HuH-7 (cell line): ENCODE measurements around the gene GABRG3.
"Not testable (repeated sequence)": the region's sequence is repeated elsewhere in the genome, so short reads cannot be mapped to it uniquely, and the experiment has no call there.

Source experiments
- DNase-seq: peaks from one replicate; pipeline ENCODE4 v3.0.0; 2011; ENCODE audit warnings: low spot score

The GABRG3 gene

GRCh38 chr15:27341780-27342343 is 370.9 kb downstream of the GABRG3 start:
- no peak for DNase-seq

GRCh38 chr15:27342991-27343390 is 372.0 kb downstream of the GABRG3 start:
- DNase-seq = no peak

DNA sequence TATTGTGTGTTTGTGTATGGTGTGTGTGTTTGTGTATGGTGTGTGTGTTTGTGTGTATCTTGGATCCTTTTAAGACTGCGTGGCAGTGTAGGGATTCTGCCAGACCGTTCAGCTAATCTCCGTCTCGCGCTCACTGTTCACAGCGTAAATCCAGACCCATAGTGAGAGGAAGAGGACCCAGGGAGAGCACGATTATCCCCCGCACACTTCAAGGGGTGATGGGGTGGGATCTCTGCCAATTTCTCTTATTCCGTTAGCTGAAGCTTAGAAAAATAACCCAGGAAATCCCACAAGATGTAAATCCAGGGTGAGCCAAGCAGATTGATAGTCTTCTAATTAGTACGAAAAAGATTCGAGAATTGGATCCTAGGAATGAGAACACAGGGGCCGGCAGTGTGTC is 381.2 kb downstream of the GABRG3 start:
- DNase-seq = no peak

- no peak for DNase-seq
Observed at GRCh38 chr15:27353856-27354255, 382.9 kb downstream of the GABRG3 start.

- DNase-seq = no peak
Observed at GRCh38 chr15:27358751-27359434, 387.9 kb downstream of the GABRG3 start.

- DNase-seq = no peak
Observed at GRCh38 chr15:27359586-27359985, 388.6 kb downstream of the GABRG3 start.

- DNase-seq = no peak
Observed at GRCh38 chr15:27360316-27360715, 389.3 kb downstream of the GABRG3 start.

DNA sequence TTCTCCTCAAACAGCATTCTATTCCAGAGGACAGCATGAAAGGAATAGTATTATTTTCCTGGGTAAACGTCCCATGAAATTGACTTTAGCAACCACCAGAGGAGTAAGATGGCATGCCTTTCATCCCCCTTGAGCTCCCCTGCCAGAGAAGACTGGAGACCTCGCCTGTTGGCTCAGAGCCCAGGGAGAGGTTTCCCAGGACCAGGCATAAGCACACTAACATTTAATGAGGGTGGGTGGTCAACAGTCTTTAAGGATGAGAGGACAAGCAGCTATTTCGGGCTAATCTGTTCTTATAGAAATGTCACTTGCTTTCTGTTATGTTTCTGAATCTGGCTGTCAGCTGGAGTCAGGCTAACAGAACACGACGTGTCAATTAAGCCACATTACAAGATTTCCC is 390.5 kb downstream of the GABRG3 start:
- DNase-seq = no peak

DNA sequence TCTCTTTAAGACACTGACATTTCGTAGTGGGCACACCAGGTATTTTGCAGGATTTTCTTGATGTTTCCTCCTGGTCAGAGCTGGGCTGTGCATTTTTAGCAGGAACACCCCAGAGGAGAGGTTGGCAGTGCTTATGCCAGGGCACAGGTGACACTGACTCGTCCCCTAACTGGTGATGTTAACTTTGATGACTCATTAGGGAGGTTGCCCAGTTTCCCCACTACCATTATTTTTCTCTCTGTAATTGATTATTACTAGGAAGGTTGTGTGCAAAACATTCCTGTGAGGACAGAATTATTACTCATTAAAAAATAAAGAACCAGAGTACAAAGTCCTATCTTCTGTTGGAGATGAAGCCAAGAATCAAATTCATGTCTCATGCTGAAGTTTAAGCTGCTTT is 394.5 kb downstream of the GABRG3 start:
- DNase-seq = no peak

GRCh38 chr15:27377391-27377790 is 406.4 kb downstream of the GABRG3 start:
- DNase-seq = not testable (repeated sequence)

DNA sequence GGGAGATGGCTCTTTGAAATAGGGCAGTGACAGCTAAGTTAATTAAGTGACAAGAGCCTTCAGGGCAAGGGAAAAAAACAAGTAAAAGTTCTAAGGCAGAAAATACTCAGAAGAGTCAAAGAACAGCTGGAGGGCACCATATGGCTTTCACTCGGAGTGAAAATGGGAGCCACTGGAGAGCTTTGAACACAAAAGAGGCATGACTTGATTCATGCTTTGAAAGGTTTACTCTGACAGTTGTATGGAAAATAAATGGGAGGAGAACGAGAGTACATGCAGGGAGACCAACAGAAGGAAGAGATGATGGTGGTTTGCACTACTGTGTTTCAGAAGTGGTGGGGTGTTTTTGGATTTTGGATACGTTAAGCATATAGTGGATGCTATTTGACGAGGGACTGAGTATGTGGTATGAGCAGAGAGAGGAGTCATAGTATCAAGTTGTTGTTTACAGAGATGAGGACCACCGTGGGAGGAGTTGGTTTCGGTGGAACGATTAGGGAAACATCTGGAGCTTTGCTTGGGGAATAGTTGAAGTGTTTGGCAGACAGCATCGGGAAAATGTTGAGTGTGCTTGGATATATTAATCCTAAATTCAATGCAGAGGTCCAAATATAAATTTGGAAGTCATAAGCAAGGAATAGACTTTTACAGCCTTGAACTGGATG is 411.5 kb downstream of the GABRG3 start:
- no peak for DNase-seq

- no peak for DNase-seq
Observed at GRCh38 chr15:27383726-27384125, 412.7 kb downstream of the GABRG3 start.

GRCh38 chr15:27392163-27392562 is 421.2 kb downstream of the GABRG3 start:
- no peak for DNase-seq

- no peak for DNase-seq
Observed at GRCh38 chr15:27396521-27396920, 425.5 kb downstream of the GABRG3 start.

GRCh38 chr15:27396996-27397395 is 426.0 kb downstream of the GABRG3 start:
- DNase-seq = no peak

DNA sequence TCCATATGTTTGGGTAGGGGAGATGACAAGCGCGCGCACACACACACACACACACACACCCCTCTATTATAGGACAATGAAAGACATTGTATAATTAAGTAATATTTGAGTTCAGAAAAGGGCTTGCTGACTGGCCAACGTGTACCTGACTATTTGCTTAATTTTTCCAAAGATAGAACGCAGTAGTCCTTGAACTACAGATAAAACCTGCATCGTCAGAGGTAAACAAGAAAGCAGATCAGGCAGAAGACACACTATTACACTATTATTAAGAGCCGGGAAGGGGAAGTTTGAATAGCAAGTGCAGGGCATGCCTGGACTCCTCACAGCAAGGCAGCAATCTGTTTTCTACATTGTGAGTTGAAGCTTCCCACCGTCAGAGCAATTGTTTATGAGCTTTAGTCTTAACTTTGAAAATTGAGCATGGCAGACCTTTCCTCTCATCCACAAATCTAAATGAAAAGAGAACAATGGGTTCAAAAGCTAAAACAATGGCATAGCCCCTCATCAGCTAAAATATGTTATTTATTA is 427.7 kb downstream of the GABRG3 start:
- no peak for DNase-seq

- DNase-seq = no peak
Observed at GRCh38 chr15:27399241-27399640, 428.3 kb downstream of the GABRG3 start.

- no peak for DNase-seq
Observed at GRCh38 chr15:27401471-27401870, 430.5 kb downstream of the GABRG3 start.

DNA sequence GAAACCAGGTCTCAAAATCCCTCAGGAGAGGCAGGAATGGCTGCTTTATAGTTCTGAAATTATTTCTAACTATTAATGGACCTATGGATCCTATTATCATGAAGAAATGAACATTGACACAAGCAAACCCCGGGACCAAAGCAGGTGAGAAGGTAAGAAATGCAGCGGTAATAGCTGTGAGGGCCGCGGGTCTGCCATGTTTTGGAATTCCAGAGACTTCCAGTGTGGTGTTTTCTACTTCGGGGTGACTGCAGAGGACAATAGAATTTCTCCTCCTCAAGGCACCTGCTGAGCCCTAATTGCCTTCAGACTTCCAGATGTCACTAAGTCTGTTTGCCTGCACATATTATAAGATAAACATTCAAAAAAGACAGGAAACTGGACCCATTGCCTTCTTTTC is 437.4 kb downstream of the GABRG3 start:
- DNase-seq = no peak

- no peak for DNase-seq
Observed at GRCh38 chr15:27410996-27411605, 440.1 kb downstream of the GABRG3 start.

GRCh38 chr15:27412415-27412814 is 441.4 kb downstream of the GABRG3 start:
- DNase-seq = no peak

GRCh38 chr15:27414168-27414870 is 443.3 kb downstream of the GABRG3 start:
- no peak for DNase-seq
